Lung (tissue), 12 donors: ENCODE data around the gene SYCP1. TPM values are rescaled to one million over a fixed set of nuclear protein-coding genes. Genes with fewer than 3 reads are reported as not detected.

Source experiments
- ATAC-seq: fragments of 200-7000 bp; cut with Tn5 transposase; one replicate; pipeline ENCODE4 v1.9.1; 2020; ENCODE audit warnings: moderate number of reproducible peaks; ENCODE audit not compliant: insufficient read depth, low FRiP score
- DNase-seq, 3 donors: peaks; one replicate each; pipeline ENCODE4 v3.0.0-alpha.2; 2013 to 2017
- H3K27ac ChIP-seq, 2 donors: one replicate each; pipeline ENCODE4 v1.5.1; 2013; ENCODE audit warnings: mild to moderate bottlenecking in 2 of 2, moderate library complexity in 2 of 2, control low read depth in 1 of 2, inconsistent platforms in 1 of 2, low read depth in 1 of 2, low read length in 1 of 2
- H3K27me3 ChIP-seq, 3 donors: one replicate each; pipeline ENCODE4 v1.5.1; 2013; ENCODE audit warnings: low read length in 2 of 3; ENCODE audit not compliant: control insufficient read depth in 3 of 3, insufficient read depth in 3 of 3
- H3K36me3 ChIP-seq, 4 donors: one replicate each; pipeline ENCODE4 v1.5.1; 2013; ENCODE audit warnings: low read length in 4 of 4, mild to moderate bottlenecking in 1 of 4, moderate library complexity in 1 of 4; ENCODE audit not compliant: control insufficient read depth in 4 of 4, insufficient read depth in 4 of 4
- H3K4me1 ChIP-seq, 5 donors: one replicate each; pipeline ENCODE4 v1.5.1; 2013; ENCODE audit warnings: low read length in 5 of 5, mild to moderate bottlenecking in 2 of 5, moderate library complexity in 1 of 5; ENCODE audit not compliant: control insufficient read depth in 5 of 5, insufficient read depth in 5 of 5
- H3K4me3 ChIP-seq: one replicate; pipeline ENCODE4 v1.5.1; 2013; ENCODE audit warnings: mild to moderate bottlenecking, control low read depth, moderate library complexity
- H3K9ac ChIP-seq, 2 donors: one replicate each; pipeline ENCODE4 v1.5.1; 2013; ENCODE audit warnings: low read length in 2 of 2, control low read depth in 1 of 2; ENCODE audit not compliant: insufficient read depth in 1 of 2
- H3K9me3 ChIP-seq, 4 donors: one replicate each; pipeline ENCODE4 v1.5.1; 2013; ENCODE audit warnings: low read length in 3 of 4, mild to moderate bottlenecking in 1 of 4, moderate library complexity in 1 of 4; ENCODE audit not compliant: control insufficient read depth in 4 of 4, insufficient read depth in 3 of 4
- CTCF ChIP-seq: IDR thresholded peaks from 2 replicates; pipeline ENCODE4 v1.5.1; 2012; ENCODE audit warnings: mild to moderate bottlenecking; ENCODE audit errors: control extremely low read depth, extremely low read depth
- WGBS, 2 donors: extraction: QIAGEN DNeasy Blood & Tissue Kit; methylation state at CpG; one replicate each; pipeline ENCODE4 v1.1.7; 2013; 5-methylcytosine and 5-hydroxymethylcytosine counted together
- polyA plus RNA-seq, 2 donors: library from polyadenylated mRNA; stranded (reverse); fragments of 200-250 nt; gene quantifications; one replicate each; pipeline ENCODE4 v1.2.1, GENCODE V29; 2013
- total RNA-seq, 2 donors: library from RNA; depleted of rRNA in 1 of 2; stranded (reverse); fragments of >200 nt in 1 of 2; gene quantifications; one replicate each; pipeline ENCODE4 v1.2.1, GENCODE V29; 2014 to 2021
- donor health status: control.
- donor health status: control.
- donor health status: Bipolar disorder and iron deficiency.
- donor health status: healthy.
- donor health status: DM: yes; HTN: yes; CAD: no.

The SYCP1 gene
- total and polyA plus RNA-seq, 4 donors = 0.09 TPM; not detected in 3

GRCh38 chr1:115021145-115021544 is 166.5 kb downstream of the SYCP1 start:
- no peak overlapping the region for H3K27ac ChIP-seq
- no peak for ATAC-seq
- TF ChIP-seq CTCF = no peak
- 50 to 67% methylated on average over 1 of the region's 1 CpG for WGBS, 2 donors
- no peaks in the 10 kb centered on the region for H3K27me3 ChIP-seq
- no peaks in the 10 kb centered on the region for H3K36me3 ChIP-seq
- H3K9ac ChIP-seq = no peak overlapping the region
- no peak for DNase-seq
- H3K4me1 ChIP-seq = no peaks in the 10 kb centered on the region
- no peak overlapping the region for H3K4me3 ChIP-seq
- H3K9me3 ChIP-seq = peaks cover 0 to 5% (median 0%) of the 10 kb centered on the region in 4 donors

- H3K4me3 ChIP-seq = no peak overlapping the region
- no peak for TF ChIP-seq CTCF
- ATAC-seq = no peak
Observed at GRCh38 chr1:115023593-115023992, 168.9 kb downstream of the SYCP1 start.

GRCh38 chr1:115029526-115029925 is 174.9 kb downstream of the SYCP1 start, which contains the start of gene TSHB:
TSHB (plus strand) TSS chr1:115029826; CDS start chr1:115033363, 3,537 bp downstream.
- ATAC-seq = no peak

More at GRCh38 chr1:115023593-115023992, 168.9 kb downstream of the SYCP1 start:
- Histone ChIP-seq H3K27ac (no peak overlapping the region), H3K36me3 (no peaks in the 10 kb centered on the region), H3K27me3 (no peaks in the 10 kb centered on the region), H3K9ac (no peak overlapping the region), H3K4me1 (no peaks in the 10 kb centered on the region), H3K9me3 (peaks cover 0 to 5% (median 0%) of the 10 kb centered on the region in 4 donors)
- no peak for DNase-seq

More at GRCh38 chr1:115029526-115029925, 174.9 kb downstream of the SYCP1 start, which contains the start of gene TSHB:
- no peak within 1 kb of the TSS for H3K4me3 ChIP-seq
- DNase-seq = no peak
- H3K27me3 ChIP-seq = no peaks in the 10 kb centered on the region
- H3K27ac ChIP-seq = no peak within 1 kb of the TSS
- no peaks in the 10 kb centered on the region for H3K4me1 ChIP-seq
- TF ChIP-seq CTCF = no peak
- H3K36me3 ChIP-seq = no peaks in the 10 kb centered on the region
- H3K9ac ChIP-seq = no peak within 1 kb of the TSS
- no peaks in the 10 kb centered on the region for H3K9me3 ChIP-seq
